ENCODE measurements around the gene ASPSCR1.

The ASPSCR1 gene

DNA sequence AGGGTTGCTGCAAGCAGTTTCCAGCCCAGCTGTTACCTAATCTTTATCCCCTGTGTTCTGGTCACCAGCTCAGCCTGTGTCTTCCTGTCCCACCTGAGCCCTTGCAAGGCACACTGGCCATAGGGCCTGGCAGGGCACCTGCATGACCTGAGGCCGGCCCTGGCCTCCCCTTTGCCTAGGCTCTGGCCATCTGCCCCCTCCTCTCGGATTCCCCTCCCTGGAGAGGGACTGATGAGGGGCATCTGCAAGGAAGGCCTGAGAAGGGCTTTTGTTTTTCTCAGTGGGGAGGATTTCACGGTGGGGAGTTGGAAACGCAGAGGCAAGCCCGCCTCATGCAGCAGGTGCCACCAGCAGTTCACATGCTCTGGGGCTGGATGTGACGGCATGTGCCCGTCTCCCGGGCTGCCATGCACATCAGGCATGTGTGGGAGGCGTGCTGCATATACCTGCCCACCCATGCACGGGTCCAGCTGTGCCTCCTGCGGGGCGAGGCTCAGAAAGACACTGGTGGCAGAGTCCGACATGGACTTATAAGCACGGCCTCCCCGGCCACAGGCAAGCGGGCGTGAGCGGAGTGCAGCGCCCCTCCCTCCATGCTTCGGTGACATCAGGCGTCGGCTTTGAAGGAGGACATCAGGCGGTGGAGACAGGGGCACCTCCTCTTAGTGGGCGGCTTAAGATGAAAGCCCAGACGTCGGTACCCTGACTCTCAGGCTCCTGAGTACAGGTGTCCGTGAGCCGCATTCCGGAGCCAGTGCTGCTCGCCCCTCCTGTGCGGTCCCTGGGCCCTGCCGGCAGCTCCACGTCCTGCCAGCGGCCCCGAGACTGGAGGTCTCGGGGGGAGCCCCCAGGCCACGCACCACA is 16.5 kb downstream of the ASPSCR1 start:
- no peak overlapping the region for H3K27ac Mint-ChIP-seq
- H3K36me3 Mint-ChIP-seq (ENCODE audit: low read depth), result no peaks in the 10 kb centered on the region
- no peak for DNase-seq (ENCODE audit: low spot score)
- no peak overlapping the region for H3K4me3 Mint-ChIP-seq
- no peaks in the 10 kb centered on the region for H3K9me3 Mint-ChIP-seq
- no peaks in the 10 kb centered on the region for H3K27me3 Mint-ChIP-seq (ENCODE audit: low read depth)
- no peaks in the 10 kb centered on the region for H3K4me1 Mint-ChIP-seq (ENCODE audit: low read depth)

DNA sequence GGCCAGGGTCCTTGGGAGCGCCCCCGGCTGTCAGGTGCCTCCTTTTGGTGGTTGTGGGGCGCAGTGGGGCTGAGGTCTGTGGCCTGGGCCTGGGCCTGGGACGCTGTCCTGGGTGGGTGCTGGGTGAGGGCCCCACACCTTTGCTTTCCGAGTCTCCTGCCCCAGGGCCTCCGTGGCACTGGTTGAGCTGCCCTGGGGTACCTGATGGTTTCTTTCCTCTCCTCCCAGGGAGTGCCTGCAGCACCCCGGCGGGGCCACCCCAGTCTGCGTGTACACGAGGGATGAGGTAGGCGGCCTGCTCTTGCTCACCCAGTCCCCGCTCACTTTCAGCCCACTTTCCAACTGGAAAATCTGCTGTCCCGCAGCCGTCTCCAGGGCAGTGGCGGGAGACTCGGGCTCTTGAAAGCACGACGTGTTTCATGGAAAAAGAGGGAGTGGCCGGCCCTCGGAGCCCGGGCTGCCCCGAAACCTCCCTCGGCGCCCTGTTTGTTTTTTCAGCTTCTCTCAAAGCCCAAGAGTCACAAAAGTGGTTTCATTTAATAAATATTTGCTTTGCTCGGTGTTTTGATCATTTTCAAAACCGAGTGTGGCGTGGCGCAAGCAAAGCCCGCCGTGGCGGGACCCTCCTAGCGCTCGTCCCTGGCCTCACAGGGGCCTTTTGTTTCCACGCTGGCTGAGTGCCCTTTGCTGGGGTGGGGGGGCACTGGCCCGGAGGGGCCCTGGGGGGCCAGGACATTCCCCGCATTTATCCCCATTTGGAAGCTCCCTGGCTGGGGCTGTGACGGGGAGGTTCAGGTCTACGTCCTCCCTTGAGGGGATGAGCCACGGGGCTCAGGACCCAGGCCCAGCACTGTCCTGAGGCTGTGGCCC is 17.4 kb downstream of the ASPSCR1 start:
- Mint-ChIP-seq H3K4me3 (no peak overlapping the region), H3K27me3 (ENCODE audit: low read depth) (no peaks in the 10 kb centered on the region), H3K4me1 (ENCODE audit: low read depth) (no peaks in the 10 kb centered on the region), H3K36me3 (ENCODE audit: low read depth) (no peaks in the 10 kb centered on the region), H3K9me3 (no peaks in the 10 kb centered on the region), H3K27ac (no peak overlapping the region)
- DNase-seq (ENCODE audit: low spot score), result no peak

GRCh38 chr17:81995463-81996231 is 18.2 kb downstream of the ASPSCR1 start:
- Mint-ChIP-seq H3K27ac (no peak overlapping the region), H3K36me3 (ENCODE audit: low read depth) (no peaks in the 10 kb centered on the region), H3K9me3 (no peaks in the 10 kb centered on the region), H3K4me1 (ENCODE audit: low read depth) (no peaks in the 10 kb centered on the region), H3K4me3 (no peak overlapping the region), H3K27me3 (ENCODE audit: low read depth) (no peaks in the 10 kb centered on the region)
- no peak for DNase-seq (ENCODE audit: low spot score)

- no peak overlapping the region for H3K4me3 Mint-ChIP-seq
- no peaks in the 10 kb centered on the region for H3K4me1 Mint-ChIP-seq (ENCODE audit: low read depth)
Observed at GRCh38 chr17:81996232-81996756, 18.9 kb downstream of the ASPSCR1 start.

GRCh38 chr17:81996757-81997441 is 19.5 kb downstream of the ASPSCR1 start:
- H3K4me1 Mint-ChIP-seq (ENCODE audit: low read depth), result no peaks in the 10 kb centered on the region
- no peak for DNase-seq (ENCODE audit: low spot score)
- H3K9me3 Mint-ChIP-seq, result no peaks in the 10 kb centered on the region
- no peaks in the 10 kb centered on the region for H3K27me3 Mint-ChIP-seq (ENCODE audit: low read depth)
- H3K4me3 Mint-ChIP-seq, result no peak overlapping the region
- H3K36me3 Mint-ChIP-seq (ENCODE audit: low read depth), result no peaks in the 10 kb centered on the region
- H3K27ac Mint-ChIP-seq, result no peak overlapping the region

More at GRCh38 chr17:81996232-81996756, 18.9 kb downstream of the ASPSCR1 start:
- Mint-ChIP-seq H3K27ac (no peak overlapping the region), H3K36me3 (ENCODE audit: low read depth) (no peaks in the 10 kb centered on the region), H3K27me3 (ENCODE audit: low read depth) (no peaks in the 10 kb centered on the region), H3K9me3 (no peaks in the 10 kb centered on the region)
- DNase-seq (ENCODE audit: low spot score), result no peak

GRCh38 chr17:81998212-81998611 is 20.8 kb downstream of the ASPSCR1 start:
- DNase-seq (ENCODE audit: low spot score), result no peak
- H3K9me3 Mint-ChIP-seq, result no peaks in the 10 kb centered on the region
- H3K4me3 Mint-ChIP-seq, result no peak overlapping the region
- H3K36me3 Mint-ChIP-seq (ENCODE audit: low read depth), result no peaks in the 10 kb centered on the region
- no peak overlapping the region for H3K27ac Mint-ChIP-seq
- no peaks in the 10 kb centered on the region for H3K4me1 Mint-ChIP-seq (ENCODE audit: low read depth)
- H3K27me3 Mint-ChIP-seq (ENCODE audit: low read depth), result no peaks in the 10 kb centered on the region

- Mint-ChIP-seq H3K4me1 (ENCODE audit: low read depth) (no peaks in the 10 kb centered on the region), H3K27ac (no peak overlapping the region), H3K27me3 (ENCODE audit: low read depth) (no peaks in the 10 kb centered on the region), H3K9me3 (no peaks in the 10 kb centered on the region), H3K36me3 (ENCODE audit: low read depth) (no peaks in the 10 kb centered on the region), H3K4me3 (no peak overlapping the region)
- DNase-seq (ENCODE audit: low spot score), result no peak
Observed at GRCh38 chr17:81998691-81999438, 21.4 kb downstream of the ASPSCR1 start.

- Mint-ChIP-seq H3K36me3 (ENCODE audit: low read depth) (no peaks in the 10 kb centered on the region), H3K4me1 (ENCODE audit: low read depth) (no peaks in the 10 kb centered on the region), H3K27ac (no peak overlapping the region), H3K9me3 (no peaks in the 10 kb centered on the region), H3K27me3 (ENCODE audit: low read depth) (no peaks in the 10 kb centered on the region), H3K4me3 (no peak overlapping the region)
- no peak for DNase-seq (ENCODE audit: low spot score)
Observed at GRCh38 chr17:81999587-81999975, 22.2 kb downstream of the ASPSCR1 start.

- Mint-ChIP-seq H3K9me3 (no peaks in the 10 kb centered on the region), H3K4me1 (ENCODE audit: low read depth) (no peaks in the 10 kb centered on the region), H3K27me3 (ENCODE audit: low read depth) (no peaks in the 10 kb centered on the region), H3K36me3 (ENCODE audit: low read depth) (no peaks in the 10 kb centered on the region), H3K4me3 (no peak overlapping the region), H3K27ac (no peak overlapping the region)
- DNase-seq (ENCODE audit: low spot score), result no peak
Observed at GRCh38 chr17:81999976-82000802, 22.8 kb downstream of the ASPSCR1 start.

DNA sequence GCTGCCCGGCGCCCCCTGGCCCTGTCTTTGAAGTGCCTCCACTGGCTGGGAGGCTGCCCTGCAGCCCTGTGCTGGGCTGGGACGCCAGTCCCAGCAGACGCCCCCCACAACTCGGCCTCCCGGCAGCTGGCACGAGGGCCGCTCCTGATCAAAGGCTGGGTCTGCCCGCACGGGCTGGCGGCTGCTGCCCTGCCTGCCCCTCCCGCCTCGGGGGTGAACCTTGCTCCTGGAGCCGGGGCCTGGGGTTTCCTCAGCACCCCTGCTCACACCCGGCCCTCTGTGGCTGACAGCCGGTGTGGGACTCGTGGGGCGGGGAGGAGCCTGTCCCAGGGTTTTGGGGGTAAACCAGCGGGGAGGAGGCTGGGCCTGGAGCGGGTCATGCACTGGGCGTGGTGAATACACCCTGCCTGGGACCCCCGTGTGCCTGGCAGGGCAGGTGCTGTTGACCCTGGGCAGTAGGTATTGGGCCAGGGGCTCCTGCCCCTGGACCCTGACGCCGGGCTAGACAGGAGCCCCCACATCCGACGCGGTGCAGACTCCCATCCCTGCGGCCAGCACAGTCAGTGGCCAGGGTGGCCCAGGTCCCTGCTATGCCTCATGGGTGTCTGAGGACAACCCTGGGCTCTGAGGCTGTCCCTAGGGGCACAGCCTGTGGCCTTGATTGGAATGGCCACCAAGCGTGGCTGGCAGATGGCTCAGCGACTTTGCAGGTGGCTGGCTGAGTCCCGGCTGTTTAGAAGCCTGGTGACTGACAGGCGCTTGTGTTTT is 23.6 kb downstream of the ASPSCR1 start:
- H3K27me3 Mint-ChIP-seq (ENCODE audit: low read depth), result no peaks in the 10 kb centered on the region
- no peak overlapping the region for H3K4me3 Mint-ChIP-seq
- H3K9me3 Mint-ChIP-seq, result no peaks in the 10 kb centered on the region
- no peak overlapping the region for H3K27ac Mint-ChIP-seq
- no peak for DNase-seq (ENCODE audit: low spot score)
- no peaks in the 10 kb centered on the region for H3K4me1 Mint-ChIP-seq (ENCODE audit: low read depth)
- no peaks in the 10 kb centered on the region for H3K36me3 Mint-ChIP-seq (ENCODE audit: low read depth)

GRCh38 chr17:82001571-82002056 is 24.2 kb downstream of the ASPSCR1 start:
- no peaks in the 10 kb centered on the region for H3K27me3 Mint-ChIP-seq (ENCODE audit: low read depth)
- no peak for DNase-seq (ENCODE audit: low spot score)
- H3K36me3 Mint-ChIP-seq (ENCODE audit: low read depth), result no peaks in the 10 kb centered on the region
- H3K4me3 Mint-ChIP-seq, result no peak overlapping the region
- H3K27ac Mint-ChIP-seq, result no peak overlapping the region
- H3K4me1 Mint-ChIP-seq (ENCODE audit: low read depth), result no peaks in the 10 kb centered on the region
- H3K9me3 Mint-ChIP-seq, result no peaks in the 10 kb centered on the region

All from T-helper 2 cell treated with Interferon-gamma antibody and Interleukin-4, amounts not matched to agents 5 μg/mL and 100 μg/mL, for 36 hours (primary cell).